Bronchial smooth muscle cell (primary cell): ENCODE measurements around the gene NCKAP1. TPM values are rescaled to one million over a fixed set of nuclear protein-coding genes. Genes with fewer than 3 reads are reported as not detected.

Experiments used
- total RNA-seq: library from RNA; depleted of rRNA; stranded (reverse); fragments of >200 nt; gene quantifications from 2 replicates; pipeline ENCODE4 v1.2.1, GENCODE V29; 2014

The NCKAP1 gene
- 66.2 and 118 TPM in 2 replicates for total RNA-seq

DNA sequence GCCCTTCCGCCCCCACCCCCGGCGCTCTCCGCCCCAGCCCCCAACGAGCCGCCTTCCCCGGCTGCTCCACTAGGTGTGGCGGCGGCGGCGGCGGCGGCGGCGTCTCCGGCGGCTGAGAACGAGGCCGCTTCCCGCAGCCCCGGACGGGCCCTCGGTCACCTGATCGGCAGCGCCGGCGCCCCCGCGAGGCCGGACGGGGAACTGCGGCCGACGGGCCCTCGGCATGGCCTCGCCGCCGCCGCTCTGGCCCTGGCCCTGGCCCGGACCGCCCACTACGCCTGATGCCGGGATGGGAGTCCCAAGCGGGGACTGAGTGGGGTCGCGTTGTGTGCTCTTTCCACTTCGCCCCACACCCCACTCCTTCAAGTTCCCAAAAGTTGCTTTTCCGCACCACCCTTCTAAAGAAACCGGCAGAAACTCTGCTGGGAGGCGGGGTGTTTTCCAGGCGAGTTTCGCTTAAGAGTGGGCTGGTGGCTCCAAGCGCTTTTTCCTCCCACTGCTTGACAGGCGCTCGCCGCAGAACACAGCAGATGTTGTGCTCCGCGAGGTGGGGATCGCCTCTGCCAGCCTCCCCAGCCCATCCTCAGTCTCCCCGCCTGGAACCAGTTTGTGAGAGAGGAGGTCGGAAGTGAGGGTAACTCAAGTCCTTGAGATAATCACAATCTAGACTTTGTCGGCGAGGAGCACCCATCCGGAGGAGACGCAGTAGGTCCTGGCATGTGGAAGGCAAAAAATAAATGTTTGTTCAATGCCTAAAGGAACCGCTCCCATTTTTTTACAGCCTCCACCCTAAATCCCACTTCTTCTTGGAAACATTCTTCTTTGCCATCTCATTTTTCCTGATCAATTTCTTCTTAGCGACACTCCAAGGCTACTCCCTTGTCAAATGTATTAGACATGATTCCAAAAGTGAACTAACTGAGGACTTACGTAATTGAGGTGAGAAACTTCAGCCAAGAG is at the start of gene NCKAP1:
Gene NCKAP1, minus strand, starts transcription at position 117 of the 960 bp plus-strand sequence. CDS start 358 bp downstream, outside the sequence.

GRCh38 chr2:183078464-183079138 is 40.3 kb upstream of the NCKAP1 start, which contains the start of gene DUSP19:
Gene DUSP19 (plus strand): TSS chr2:183078747. CDS start chr2:183078934, 187 bp downstream.

DNA sequence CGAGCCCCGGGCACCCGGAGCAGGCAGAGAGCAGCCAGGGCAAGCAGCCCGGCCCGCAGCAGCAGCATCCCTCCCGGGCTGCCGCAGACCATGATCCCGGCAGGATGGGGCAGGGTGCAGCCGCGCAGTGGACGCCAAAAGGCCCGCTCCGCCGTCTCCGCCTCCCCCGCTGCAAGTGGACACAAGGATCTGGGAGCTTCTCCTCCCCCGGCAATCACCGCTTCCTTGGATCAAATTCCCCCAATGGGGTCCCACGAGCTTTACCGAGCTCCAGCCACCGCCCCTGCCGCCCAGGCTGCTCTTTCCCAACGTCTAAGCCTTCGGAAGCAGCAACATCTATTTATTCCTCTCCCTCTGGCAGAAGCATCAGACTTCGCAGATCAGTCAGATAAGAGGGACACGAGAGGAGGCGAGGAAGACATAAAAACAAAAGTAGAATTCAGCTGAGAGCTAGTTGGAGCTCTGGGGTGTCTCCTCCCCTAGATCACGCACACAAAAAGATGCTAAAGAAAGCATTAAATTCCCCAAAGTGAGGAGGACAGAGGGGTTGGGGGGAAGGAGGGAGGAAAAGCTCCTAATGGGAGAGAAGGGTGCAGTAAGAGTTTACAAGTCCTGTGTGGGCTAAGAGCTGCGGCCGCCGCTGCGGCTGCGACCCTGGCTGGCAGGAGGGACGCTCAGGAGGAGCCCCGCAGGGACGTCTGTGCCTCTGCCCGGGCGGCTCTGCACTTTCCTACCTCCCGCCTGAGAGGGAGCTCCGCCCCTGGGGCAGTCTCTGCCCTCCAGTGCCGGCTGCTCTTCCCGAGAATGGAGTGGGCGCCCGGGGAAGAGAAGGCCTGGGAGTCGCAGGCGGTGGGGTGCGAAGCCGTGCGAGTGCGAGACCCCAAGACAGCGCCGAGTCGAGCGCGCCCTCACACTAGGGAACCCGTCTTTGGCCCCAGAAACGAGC is 171.5 kb downstream of the NCKAP1 start, which contains the start of gene FRZB:
Gene FRZB, minus strand, starts transcription at position 177 of the 946 bp plus-strand sequence. Its CDS starts 85 bp downstream, at position 92.

Other genes with a start within 250 kb of the NCKAP1 start
- 0.17 and 0.32 TPM in 2 replicates for gene FRZB, start 171.8 kb downstream of the NCKAP1 start, total RNA-seq
- gene DUSP19, start 40.3 kb upstream of the NCKAP1 start, total RNA-seq = 3.0 and 4.1 TPM in 2 replicates
- gene NUP35, start 86.0 kb upstream of the NCKAP1 start, total RNA-seq = 3.8 and 5.2 TPM in 2 replicates